OCI-LY3 (cell line): Measurements from ENCODE around the gene SPTBN4.

Source experiments
- EZH2phosphoT487 ChIP-seq: fragments of 200-600 bp; shearing (Covaris generic); IDR thresholded peaks from 2 replicates; pipeline ENCODE4 v1.6.1; 2018; ENCODE audit warnings: antibody characterized with exemption, mixed run types, low read depth
- TF ChIP-seq, protein P1 (sequence below): fragments of 200-600, 300-600 bp; sonication (generic); IDR thresholded peaks from 2 replicates; pipeline ENCODE4 v1.5.1; 2014; ENCODE audit warnings: antibody characterized with exemption, low read length, low read depth

DNA sequence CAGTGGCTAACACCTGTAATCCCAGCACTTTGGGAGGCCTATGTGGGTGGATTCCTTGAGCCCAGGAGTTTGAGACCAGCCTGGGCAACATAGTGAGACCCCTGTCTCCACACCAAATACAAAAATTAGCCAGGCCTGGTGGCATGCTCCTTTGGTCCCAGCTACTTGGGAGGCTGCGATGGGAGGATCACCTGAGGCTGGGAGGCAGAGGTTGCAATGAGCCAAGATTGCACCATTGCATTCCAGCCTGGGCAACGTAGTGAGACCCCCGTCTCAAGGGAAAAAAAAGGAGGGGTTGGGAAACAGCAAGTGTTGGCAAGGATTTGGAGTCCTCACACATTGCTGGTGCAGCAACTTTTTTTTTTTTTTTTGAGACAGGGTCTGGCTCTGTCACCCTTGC is 19.2 kb downstream of the SPTBN4 start:
- TF ChIP-seq, protein P1, sequence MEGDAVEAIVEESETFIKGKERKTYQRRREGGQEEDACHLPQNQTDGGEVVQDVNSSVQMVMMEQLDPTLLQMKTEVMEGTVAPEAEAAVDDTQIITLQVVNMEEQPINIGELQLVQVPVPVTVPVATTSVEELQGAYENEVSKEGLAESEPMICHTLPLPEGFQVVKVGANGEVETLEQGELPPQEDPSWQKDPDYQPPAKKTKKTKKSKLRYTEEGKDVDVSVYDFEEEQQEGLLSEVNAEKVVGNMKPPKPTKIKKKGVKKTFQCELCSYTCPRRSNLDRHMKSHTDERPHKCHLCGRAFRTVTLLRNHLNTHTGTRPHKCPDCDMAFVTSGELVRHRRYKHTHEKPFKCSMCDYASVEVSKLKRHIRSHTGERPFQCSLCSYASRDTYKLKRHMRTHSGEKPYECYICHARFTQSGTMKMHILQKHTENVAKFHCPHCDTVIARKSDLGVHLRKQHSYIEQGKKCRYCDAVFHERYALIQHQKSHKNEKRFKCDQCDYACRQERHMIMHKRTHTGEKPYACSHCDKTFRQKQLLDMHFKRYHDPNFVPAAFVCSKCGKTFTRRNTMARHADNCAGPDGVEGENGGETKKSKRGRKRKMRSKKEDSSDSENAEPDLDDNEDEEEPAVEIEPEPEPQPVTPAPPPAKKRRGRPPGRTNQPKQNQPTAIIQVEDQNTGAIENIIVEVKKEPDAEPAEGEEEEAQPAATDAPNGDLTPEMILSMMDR = no peak
- no peak for TF ChIP-seq EZH2phosphoT487
